ENCODE measurements around the gene HLA-DMB. TPM values are rescaled to one million over a fixed set of nuclear protein-coding genes. Genes with fewer than 3 reads are reported as not detected.

Gene HLA-DMB
- total RNA-seq, 2 donors from 2014 or later = 2.8 to 4.5 TPM

DNA sequence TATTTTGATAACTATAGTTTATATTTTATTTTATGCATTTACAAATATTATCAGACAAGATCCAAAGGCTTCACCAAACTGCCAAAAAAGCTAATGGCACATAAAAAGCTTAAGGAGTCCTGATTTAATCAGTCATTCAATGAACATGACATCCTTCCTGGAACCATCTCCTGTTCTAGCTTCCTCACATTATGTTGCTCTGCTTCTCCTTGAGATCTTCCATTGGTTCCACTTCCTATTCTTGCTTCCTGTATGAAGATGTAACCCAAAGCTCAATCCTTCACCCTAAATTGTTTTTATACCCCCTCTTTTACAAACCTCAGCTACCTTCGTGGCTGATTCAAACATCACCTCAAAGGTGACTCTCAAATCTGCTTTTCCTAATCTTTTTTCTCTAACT, 23.0 kb upstream of the HLA-DMB start:
- Mint-ChIP-seq H3K27ac (no peak overlapping the region), H3K9me3 (peaks cover 0 to 7% of the 10 kb centered on the region in 2 donors), H3K36me3 (peaks cover 13 to 20% of the 10 kb centered on the region in 2 donors)
- DNase-seq (ENCODE audit: low spot score in 2 of 2) (no peak), ATAC-seq (no peak)

DNA sequence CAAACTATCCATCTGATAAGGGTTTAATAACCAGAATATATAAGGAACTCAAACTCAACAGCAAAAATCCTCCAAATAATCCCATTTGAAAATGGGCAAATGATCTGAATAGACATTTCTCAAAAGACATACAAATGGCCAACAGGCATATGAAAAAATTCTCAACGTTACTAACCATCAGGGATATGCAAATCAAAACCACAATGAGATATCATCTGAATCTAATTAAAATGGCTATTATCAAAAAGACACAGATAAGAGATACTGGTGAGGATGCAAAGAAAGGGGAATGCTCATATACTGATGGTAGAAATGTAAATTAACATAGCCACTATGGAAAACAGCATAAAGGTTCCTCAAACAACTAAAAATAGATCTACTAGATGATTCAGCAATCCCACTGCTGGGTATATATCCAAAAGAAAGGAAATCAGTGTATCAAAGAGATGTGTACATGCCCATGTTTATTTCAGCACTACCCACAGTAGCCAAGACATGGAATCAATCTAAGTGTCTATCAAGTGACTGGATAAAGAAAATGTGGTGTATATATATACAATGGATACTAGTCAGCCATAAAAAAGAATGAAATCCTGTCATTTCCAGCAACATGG, 21.5 kb upstream of the HLA-DMB start:
- DNase-seq (ENCODE audit: low spot score in 2 of 2) = no peak

DNA sequence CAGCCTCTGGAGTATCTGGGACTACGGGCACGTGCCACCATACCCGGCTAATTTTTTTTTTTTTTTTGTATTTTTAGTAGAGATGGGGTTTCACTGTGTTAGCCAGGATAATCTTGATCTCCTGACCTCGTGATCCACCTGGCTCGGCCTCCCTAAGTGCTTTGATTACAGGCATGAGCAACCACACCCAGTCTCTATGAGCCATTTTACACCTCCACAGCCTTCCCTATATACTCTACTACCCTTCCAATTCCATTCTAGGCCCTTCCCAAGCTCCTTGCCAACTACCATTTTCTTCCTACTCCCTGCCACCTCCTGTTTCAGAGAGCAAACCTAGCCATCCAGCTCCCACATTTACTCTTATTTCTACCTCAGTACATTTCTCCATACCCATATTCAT, 19.7 kb upstream of the HLA-DMB start:
- Mint-ChIP-seq H3K27ac (peak overlapping the region in 1 of 2 donors; percentile 11), H3K36me3 (peaks cover 0 to 12% of the 10 kb centered on the region in 2 donors), H3K9me3 (peaks cover 0 to 7% of the 10 kb centered on the region in 2 donors)
- ATAC-seq (no peak), DNase-seq (ENCODE audit: low spot score in 2 of 2) (no peak)

More for the DNA sequence above, 21.5 kb upstream of the HLA-DMB start:
- Mint-ChIP-seq H3K9me3 (peaks cover 0 to 7% of the 10 kb centered on the region in 2 donors), H3K27ac (no peak overlapping the region), H3K36me3 (peaks cover 7 to 14% of the 10 kb centered on the region in 2 donors)
- no peak for ATAC-seq

DNA sequence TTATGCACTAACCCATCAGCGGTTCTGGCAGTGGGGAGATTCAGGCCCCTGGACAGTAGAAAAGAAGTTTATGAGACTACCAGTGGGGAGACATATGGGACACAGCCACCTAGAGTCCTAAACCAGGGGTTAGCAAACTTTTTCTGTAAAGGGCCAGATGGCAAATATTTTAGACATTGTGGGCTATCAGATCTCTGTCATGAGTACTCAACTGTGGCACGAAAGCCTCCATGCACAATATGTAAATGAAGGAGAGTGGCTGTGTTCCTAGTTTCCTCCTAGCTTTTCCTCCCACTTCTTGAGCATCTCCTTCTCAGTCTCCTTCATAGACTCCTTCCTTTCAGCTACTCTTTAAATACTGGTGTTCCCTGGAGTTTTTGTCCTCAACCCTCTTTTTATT, 15.3 kb upstream of the HLA-DMB start:
- ATAC-seq (no peak), DNase-seq (ENCODE audit: low spot score in 2 of 2) (no peak)
- Mint-ChIP-seq H3K36me3 (peaks cover 0 to 3% of the 10 kb centered on the region in 2 donors), H3K27ac (no peak overlapping the region), H3K9me3 (peaks cover 0 to under 1% of the 10 kb centered on the region in 2 donors)

DNA sequence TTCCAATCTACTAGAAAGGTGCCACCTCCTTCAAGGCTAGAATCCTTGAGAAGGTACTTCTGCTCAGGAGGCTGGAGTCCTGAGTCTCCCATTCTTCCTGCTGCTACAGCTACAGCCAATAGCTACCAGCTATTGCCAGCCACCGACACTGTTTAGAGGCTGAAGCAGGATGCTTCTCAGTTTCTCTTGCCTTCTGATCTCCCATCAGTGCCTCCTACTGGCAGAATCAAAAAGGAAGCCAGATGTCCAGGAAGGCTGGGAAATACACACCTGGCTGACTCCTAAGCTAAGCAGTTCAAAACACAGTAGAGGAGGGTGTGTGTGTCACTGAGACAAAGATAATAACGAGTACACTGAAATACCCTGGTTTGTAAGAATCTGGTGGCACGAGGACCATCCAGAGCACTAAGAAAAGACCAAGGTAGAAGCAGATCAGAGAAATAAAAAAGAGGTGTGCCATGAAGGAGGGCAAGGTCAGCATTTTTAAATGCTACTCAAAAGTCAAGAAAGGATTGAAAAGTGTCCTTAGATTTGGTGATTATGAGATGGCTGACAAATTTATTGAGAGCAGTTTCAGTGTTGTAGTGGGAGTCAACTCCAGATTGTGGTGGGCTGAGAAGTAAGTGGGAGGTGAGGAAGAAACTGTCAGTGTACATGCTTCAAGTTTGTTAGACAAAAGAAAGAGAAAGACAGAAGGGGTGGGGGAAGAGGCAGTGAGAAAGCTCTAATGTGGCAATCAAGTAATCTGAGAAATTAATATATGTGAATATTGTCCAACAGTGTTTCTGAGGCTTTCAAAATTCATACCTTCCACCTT, 14.4 kb upstream of the HLA-DMB start:
- DNase-seq (ENCODE audit: low spot score in 2 of 2) = peak in 1 of 2 donors; percentile 35
- peak; percentile 4 to 25 for ATAC-seq
- H3K27ac Mint-ChIP-seq = peak overlapping the region in 1 of 2 donors; percentile 3
- H3K9me3 Mint-ChIP-seq = no peaks in the 10 kb centered on the region
- H3K36me3 Mint-ChIP-seq = no peaks in the 10 kb centered on the region

DNA sequence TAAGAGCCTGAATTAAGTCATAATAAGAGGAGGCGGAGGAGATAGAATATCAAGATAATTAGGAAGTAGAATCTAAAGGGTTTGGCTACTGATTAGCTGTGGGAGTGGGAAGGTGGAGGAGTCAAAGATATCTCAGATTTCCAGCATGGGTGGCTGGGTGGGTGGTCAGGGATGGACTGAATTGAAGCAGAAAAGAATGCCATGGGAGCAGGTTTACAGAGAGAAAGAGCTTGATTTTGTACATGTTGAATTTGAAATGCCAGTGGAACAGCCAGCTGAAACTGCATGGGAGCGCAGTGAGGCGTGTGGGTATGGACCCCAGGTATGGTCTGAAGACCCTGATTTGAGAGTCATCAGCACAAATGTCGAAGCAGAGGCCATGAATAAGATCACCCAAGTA, 13.4 kb upstream of the HLA-DMB start:
- Mint-ChIP-seq H3K9me3 (no peaks in the 10 kb centered on the region), H3K27ac (no peak overlapping the region), H3K36me3 (no peaks in the 10 kb centered on the region)
- ATAC-seq (no peak), DNase-seq (ENCODE audit: low spot score in 2 of 2) (no peak)

DNA sequence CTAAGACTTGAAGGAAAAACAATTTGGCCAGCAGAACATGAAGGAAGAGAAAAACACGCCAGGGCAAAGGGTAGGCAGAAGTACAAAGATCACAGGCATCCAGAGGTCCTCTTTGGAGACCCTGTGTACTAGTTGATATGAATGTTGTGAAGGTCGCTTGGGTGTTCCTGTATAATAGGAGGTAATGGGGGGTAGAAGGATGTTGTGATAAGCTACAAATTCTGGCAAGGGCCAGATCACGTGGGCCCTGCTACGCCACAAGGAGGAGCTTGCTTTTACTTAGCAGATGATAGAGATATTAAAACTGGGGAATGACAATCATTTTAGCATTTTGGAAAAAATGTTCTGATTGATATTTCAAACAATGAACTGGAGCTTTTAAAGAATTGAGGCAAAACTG, 12.9 kb upstream of the HLA-DMB start:
- no peak for DNase-seq (ENCODE audit: low spot score in 2 of 2)
- H3K36me3 Mint-ChIP-seq = no peaks in the 10 kb centered on the region
- H3K9me3 Mint-ChIP-seq = no peaks in the 10 kb centered on the region
- no peak for ATAC-seq
- no peak overlapping the region for H3K27ac Mint-ChIP-seq

DNA sequence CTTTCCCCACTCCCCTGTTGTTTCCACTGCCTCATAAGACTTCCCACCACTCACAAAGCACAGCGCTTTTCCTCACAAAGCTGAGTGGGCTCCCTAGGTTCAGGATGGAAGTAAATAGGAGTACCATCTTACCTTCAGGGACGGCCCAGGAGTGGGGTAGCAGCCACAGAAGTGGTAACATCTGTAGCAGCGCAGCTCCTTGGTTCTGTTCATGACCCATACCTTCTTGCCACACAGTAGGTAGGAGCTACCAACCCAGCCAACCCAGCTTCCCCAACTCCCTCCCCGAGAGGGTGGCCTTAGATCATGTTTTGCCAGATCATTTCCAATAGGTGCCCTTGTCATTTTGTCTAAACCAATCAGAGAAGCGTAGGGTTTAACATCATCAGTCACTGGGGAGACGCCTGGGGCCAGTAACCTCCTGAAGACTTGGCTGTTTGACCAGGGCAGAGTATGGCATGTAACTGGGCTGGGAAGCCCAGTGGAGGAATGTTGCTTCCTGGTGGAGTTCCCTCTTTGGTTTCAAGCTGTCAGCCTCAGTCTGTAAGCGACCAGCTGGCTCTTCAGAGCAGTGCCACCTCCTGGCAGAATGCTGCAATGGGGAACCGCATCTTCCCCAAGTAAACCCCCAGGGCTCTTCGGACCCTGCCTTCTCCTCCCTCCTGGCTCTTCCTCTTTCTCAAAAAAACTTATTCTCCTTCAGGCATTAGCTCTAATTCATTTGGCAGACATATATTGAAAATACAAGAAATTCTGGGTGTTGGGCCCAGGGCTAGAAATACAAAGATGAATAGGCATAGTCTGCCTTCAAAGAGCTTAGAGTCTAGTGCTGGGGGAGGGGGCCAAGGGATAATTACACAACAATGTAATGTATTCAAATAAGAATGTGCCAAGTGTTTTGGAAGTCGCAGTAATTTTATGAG, 12.2 kb upstream of the HLA-DMB start, which contains the start of gene HLA-DMA:
Gene HLA-DMA, minus strand, starts transcription at position 281 of the 923 bp plus-strand sequence. Its CDS starts 61 bp downstream, at position 220.
- ATAC-seq (peak; percentile 98 to 99), DNase-seq (ENCODE audit: low spot score in 2 of 2) (peak; percentile 79 to 82)
- peak within 1 kb of the TSS in 1 of 2 donors; percentile 90 for H3K27ac Mint-ChIP-seq
- H3K9me3 Mint-ChIP-seq = no peaks in the 10 kb centered on the region
- H3K36me3 Mint-ChIP-seq = no peaks in the 10 kb centered on the region

DNA sequence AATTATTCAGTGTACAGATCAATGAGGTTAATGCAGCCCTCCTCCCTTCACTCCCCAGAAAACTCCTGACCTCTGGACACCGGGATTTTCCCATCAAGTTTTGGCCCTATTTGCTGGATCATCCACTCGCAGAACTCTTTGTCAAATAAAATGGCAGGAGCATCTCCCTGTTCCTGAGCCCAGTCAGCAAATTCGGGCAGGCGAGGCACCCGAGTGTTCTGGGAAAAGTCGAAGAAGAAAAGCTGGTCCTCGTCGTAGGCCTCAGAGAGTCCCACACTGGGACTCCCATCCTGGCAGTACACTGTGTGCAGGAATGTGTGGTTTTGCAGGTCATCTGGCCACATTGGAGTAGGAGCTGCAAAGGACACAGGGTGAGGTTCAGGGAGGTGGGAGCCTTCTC, 9.6 kb upstream of the HLA-DMB start:
- no peak for ATAC-seq

DNA sequence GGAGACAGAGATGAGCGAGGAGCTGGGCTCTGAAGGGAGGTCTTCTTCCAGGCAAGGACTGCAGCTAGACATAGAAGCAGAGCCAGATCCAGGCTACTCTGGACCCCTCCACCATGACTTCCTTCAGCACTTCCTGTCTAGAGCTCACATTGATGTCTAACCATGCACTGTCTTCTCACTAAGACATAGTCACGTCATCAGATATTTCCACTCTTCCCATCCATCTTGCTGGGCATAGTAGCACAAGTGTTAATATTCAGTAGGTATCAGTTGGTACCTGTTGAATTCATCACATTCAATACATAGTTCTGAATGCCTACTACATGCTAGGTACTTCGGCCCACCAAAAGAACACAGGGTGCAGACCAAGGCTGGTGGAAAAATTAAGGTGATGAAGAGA, 9.2 kb upstream of the HLA-DMB start:
- DNase-seq (ENCODE audit: low spot score in 2 of 2) = no peak
- ATAC-seq = no peak
- Mint-ChIP-seq H3K9me3 (peaks cover 0 to 8% of the 10 kb centered on the region in 2 donors), H3K27ac (no peak overlapping the region), H3K36me3 (no peaks in the 10 kb centered on the region)

More for the DNA sequence above, 9.6 kb upstream of the HLA-DMB start:
- no peak for DNase-seq (ENCODE audit: low spot score in 2 of 2)
- Mint-ChIP-seq H3K27ac (no peak overlapping the region), H3K36me3 (no peaks in the 10 kb centered on the region), H3K9me3 (peaks cover 0 to 4% of the 10 kb centered on the region in 2 donors)

DNA sequence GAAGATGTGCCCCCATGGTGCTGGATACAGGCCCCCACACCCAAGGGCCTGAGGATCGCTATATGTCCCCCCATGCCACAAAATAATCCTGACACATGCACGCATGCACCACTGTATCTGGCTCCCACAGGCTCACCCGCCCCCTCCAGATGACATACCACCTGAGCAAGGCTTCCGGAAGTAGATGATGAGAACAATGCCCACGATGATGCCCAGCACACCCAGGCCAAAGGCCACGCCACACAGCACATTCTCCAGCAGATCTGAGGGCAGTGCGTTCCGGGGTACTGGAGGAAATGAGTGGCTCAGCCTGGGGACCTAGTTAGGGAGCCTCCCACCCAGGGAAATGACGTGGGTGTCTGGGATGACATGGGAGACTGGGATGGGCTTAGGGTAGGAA, 8.3 kb upstream of the HLA-DMB start:
- Mint-ChIP-seq H3K36me3 (no peaks in the 10 kb centered on the region), H3K27ac (no peak overlapping the region), H3K9me3 (peaks cover 0 to 8% of the 10 kb centered on the region in 2 donors)
- DNase-seq (ENCODE audit: low spot score in 2 of 2) (no peak), ATAC-seq (no peak)

DNA sequence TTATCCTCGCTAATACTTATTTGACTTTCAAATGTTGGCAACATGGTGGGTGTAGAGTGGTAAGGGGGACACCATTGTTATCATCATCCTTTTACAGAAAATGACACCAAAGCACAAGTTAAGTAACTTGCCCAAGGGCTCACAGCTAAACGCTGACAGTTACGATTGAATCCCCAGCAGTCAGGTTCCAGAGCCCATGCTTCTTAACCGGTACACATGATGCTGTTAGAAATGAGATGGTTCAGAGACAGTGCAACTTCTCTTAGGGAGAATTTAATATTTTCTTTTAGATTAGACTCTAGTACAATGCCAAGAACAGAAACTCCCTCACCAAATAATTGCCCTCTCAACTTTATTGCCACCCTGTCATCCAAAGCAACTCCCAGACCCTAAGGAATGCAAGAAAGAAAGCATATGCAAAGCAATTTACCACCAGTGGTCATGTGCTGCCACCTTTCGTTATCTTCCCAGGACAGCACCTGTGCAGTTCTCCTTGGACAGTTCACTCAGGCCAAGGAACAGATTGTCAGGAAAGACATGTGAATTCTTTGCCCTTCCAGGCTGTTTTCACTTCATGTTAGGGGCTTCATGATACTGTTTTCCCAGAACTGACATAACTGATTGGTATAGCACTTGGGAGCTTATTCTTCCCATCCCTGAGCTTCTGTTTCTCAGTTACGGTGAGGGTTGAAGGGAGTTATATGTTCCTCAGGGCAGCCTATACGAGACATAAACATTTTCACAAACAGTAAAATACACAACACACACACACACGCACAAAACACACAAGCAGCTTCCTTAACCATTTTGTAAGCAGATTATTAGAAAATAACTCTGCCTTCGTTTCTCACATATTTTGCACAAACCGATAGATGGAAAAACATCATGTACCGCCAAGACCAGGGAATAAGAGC, 7.0 kb upstream of the HLA-DMB start:
- Mint-ChIP-seq H3K9me3 (peaks cover 0 to 8% of the 10 kb centered on the region in 2 donors), H3K27ac (no peak overlapping the region), H3K36me3 (no peaks in the 10 kb centered on the region)
- ATAC-seq (peak in 1 of 2 donors; percentile 25), DNase-seq (ENCODE audit: low spot score in 2 of 2) (peak in 1 of 2 donors; percentile 18)

DNA sequence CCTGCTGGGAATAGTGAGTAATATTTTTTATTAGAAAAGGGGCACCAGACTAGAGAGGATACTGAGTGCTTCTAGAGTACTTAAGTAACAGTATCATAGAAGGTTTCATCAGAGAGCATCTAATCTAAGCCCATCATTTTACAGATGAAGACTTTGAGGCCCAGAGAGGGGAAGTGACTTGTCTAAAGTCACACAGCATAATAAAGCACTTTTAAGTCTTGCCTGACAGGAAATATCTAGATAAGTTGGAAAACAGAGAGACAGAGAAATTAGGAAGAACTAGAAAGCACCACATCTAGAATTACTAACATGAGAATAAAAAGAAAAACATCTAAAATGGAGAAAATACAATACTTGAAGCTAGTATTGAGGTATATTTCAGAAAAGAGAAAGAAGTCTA, 6.1 kb upstream of the HLA-DMB start:
- Mint-ChIP-seq H3K36me3 (no peaks in the 10 kb centered on the region), H3K27ac (no peak overlapping the region), H3K9me3 (peaks cover 0 to 8% of the 10 kb centered on the region in 2 donors)
- DNase-seq (ENCODE audit: low spot score in 2 of 2) = no peak
- ATAC-seq = no peak

DNA sequence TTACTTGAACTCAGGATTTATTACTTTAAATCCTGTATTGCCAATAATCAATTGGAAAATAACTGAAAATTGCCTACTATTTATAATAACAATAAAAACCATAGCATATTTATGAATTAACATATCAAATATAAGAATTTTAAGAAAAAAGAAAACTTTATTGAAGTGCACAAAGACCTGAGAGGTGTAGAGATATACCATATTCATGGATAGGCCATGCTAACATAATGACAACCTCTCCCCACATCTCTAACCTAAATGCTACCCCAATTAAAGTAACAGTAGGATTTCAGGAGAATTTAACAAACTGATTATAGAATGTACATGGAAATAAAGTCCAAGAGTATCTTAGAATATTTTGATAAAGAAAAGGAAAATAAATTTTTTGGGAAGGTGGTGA, 5.1 kb upstream of the HLA-DMB start:
- H3K9me3 Mint-ChIP-seq = peaks cover 0 to 8% of the 10 kb centered on the region in 2 donors
- H3K27ac Mint-ChIP-seq = no peak overlapping the region
- DNase-seq (ENCODE audit: low spot score in 2 of 2) (no peak), ATAC-seq (no peak)
- H3K36me3 Mint-ChIP-seq = no peaks in the 10 kb centered on the region

DNA sequence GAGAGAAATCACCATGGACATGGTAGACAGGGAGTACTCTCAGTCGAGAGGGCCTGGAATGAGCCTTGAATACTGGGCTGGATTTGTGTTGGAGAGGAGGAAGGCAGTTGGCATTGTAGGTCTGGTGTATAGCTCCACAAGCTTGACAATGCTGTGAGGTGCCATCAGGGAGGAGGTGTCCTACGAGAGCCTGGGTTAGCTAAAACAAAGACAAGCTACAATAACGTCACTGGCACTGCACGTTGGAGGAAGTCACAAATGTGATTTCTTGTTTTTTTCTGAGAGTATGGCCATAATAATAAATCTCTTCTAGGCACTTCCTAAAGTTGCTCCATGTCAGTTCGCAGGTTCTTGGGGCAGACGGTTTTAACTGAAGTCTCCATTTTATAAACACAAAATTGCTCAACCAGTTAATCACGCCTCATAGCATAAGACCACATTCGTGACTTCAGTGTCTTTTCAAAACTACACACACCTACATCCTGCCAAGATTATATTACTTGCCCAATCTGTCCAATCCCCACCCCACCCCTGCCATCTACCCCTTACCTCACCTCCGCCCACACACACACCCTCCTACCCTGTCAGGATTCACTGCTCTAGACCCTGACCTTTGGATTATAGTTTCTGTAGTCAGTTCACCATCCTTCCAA, 4.4 kb upstream of the HLA-DMB start:
- DNase-seq (ENCODE audit: low spot score in 2 of 2) = no peak
- peak in 1 of 2 donors; percentile 8 for ATAC-seq
- no peaks in the 10 kb centered on the region for H3K36me3 Mint-ChIP-seq
- H3K9me3 Mint-ChIP-seq = peaks cover 0 to 8% of the 10 kb centered on the region in 2 donors
- H3K27ac Mint-ChIP-seq = peak overlapping the region in 1 of 2 donors; percentile 78
